Hematopoietic multipotent progenitor cell treated with erythropoietin and hydrocortisone succinate and interleukin-3 and kit ligand, for 8 days (in vitro differentiated cells): ENCODE results near the gene PRR12.

Source experiments
- DNase-seq: peaks from one replicate; pipeline ENCODE4 v3.0.0-alpha.2; 2015

Gene PRR12

DNA sequence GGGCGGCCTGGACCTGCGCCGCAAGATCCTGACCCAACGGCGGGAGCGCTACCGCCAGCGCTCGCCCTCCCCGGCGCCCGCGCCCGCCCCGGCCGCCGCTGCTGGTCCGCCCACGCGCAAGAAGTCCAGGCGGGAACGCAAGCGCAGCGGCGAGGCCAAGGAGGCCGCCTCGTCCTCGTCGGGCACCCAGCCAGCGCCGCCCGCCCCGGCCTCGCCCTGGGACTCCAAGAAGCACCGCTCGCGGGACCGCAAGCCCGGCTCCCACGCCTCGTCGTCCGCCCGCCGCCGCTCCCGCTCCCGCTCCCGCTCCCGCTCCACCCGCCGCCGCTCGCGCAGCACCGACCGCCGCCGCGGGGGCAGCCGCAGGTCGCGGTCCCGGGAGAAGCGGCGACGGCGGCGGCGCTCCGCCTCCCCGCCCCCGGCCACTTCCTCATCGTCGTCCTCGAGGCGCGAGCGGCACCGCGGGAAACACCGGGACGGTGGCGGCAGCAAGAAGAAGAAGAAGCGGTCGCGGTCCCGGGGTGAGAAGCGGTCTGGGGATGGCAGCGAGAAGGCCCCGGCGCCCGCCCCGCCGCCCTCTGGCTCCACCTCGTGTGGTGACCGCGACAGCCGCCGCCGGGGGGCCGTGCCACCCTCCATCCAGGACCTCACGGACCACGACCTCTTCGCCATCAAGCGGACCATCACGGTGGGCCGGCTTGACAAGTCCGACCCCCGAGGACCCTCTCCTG, 61.0 kb downstream of the PRR12 start:
- no peak for DNase-seq

GRCh38 chr19:49652551-49653465, 61.8 kb downstream of the PRR12 start:
- no peak for DNase-seq

GRCh38 chr19:49653466-49653806, 62.5 kb downstream of the PRR12 start:
- no peak for DNase-seq

GRCh38 chr19:49654581-49654980, 63.6 kb downstream of the PRR12 start:
- DNase-seq = no peak

- DNase-seq = no peak
These were observed 64.8 kb downstream of the PRR12 start for GRCh38 chr19:49655570-49656455.

DNA sequence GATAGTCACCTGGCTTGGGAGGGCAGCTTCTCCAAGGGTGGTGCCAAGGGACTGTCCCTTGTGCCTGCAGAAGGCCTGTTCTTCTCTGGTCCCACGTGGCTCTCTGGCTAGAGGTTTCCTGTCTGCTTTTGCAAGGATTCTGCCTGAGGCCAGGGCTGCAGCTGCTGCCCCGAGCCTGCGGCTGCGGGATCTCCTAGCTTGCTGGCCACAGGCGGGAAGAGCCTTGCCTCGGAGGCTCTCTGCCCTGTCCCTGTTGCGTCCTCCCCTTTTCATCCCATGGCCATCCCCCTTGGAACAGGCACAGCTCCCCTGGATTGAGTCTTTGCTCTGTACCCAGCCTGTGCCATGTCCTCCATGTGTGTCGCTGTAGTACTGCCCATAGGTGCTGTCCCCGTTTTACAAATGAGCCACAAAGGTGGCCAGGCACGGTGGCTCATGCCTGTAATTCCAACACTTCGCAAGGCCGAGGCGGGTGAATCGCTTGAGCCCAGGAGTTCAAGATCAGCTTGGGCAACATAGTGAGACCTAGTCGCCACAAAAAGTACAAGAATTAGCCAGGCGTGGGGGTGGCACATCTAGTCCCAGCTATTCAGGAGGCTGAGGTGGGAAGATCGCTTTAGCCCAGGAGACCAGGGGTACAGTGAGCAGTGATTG, 65.6 kb downstream of the PRR12 start:
- DNase-seq = no peak

- DNase-seq = no peak
These were observed 66.6 kb downstream of the PRR12 start for GRCh38 chr19:49657493-49658138.

- DNase-seq = no peak
These were observed 67.1 kb downstream of the PRR12 start for GRCh38 chr19:49658139-49658517.

DNA sequence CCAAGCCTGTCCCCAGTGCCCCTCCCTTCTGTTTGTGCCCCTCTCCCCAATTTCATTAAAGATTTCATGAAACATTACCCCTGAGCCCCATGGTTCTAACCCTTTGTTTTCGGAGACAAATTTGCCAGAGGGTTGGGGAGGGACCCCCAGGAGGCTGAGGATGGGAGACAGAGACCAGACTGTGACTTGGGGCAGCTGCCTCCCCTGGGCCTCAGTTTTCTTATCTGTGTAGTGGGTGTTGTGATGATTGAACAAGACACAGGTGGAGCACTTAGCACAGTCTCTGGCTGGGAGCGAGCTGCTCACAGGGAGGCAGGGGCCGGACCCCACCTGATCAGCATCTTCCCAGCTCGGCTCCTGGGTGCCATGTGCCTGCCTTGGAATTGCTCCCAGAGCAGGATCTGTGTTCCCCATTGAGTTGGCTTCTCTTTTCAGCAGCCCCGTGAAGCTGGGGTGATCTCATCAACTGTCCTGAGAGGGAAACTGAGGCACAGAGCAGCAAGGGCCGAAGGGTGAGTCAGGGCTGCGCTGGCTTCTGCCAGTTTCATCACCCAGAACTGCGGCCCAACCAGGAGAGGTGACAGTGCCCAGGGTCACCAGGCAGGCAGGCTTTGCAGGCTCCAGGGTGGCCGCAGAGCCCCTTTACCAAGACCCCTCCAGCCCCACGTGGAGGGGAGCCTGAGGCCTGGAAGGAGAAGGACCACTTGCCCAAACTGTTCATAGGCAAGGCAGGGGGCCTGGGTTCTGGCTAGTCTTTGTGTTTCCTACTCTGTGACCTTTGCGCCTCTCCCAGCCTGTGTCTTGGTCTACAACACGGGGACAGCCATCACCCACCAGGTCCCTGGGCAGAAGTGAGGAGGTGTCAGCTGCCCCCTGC, 67.8 kb downstream of the PRR12 start:
- DNase-seq = no peak

DNA sequence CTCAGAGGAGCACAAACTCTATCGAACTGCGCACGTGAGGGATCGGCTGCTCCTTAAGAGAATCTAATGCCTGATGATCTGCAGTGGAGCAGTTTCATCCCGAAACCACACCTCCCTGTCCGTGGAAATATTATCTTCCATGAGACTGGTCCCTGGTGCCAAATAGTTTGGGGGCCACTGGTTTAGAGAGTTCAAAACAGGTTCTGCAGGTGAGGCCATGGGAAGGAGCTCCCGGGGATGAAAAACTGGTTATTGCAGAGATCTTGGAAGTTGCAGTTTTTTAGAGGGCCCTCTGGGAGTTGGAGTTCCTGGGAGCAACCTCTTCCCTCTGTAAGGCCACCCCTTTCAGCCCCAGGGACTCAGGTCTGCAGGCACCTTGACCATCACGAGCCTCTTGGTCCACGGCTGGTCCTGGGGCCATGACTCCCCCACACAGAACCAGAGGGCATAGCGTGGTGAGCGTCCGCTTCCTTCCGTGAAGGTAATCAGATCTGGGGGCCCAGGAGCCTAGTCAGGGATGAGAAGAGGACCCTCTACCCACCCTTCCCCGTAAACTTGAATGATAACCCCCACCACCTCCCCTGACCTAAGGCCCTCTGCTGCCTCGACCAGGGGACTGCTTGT, 69.5 kb downstream of the PRR12 start:
- no peak for DNase-seq

DNA sequence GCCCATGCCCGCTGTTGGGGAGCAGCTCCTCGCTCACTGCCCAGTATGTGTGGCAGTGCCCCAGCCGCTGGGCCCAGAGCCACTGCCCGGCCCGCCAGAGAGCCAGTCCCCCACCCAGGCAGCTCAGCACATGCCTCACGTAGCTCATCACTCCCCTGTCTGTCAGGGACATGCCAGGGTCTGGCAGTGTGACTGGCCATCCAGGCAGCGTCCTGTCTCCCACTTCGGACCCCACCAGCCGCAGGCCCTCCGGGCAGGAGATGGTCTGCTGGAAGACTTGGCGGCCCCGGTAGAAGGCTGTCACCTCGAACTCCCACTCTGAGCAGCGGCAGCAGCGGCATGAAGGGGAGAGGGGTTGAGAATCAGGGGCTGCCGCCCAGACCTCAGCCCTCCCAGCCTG, 71.0 kb downstream of the PRR12 start:
- no peak for DNase-seq

DNA sequence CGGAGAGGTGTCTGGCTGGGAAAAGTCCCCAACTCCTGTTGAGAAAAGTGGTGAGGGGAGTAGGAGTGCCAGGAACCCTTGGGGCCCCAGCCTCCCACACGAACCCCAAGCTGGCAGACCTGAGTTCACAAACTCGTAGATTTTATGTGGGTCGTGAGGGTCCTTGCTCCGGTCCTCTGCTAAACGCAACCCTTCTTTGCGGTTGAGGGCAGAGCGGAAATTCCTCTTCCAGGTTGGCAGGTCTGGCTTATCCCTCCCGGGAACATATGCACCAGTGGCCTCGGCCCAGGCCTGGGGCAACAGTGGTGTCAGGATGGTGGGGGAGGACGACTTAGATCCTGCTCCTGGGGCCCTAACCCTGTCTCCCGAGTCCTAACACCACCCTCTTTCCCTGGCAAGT, 72.2 kb downstream of the PRR12 start:
- DNase-seq = no peak

DNA sequence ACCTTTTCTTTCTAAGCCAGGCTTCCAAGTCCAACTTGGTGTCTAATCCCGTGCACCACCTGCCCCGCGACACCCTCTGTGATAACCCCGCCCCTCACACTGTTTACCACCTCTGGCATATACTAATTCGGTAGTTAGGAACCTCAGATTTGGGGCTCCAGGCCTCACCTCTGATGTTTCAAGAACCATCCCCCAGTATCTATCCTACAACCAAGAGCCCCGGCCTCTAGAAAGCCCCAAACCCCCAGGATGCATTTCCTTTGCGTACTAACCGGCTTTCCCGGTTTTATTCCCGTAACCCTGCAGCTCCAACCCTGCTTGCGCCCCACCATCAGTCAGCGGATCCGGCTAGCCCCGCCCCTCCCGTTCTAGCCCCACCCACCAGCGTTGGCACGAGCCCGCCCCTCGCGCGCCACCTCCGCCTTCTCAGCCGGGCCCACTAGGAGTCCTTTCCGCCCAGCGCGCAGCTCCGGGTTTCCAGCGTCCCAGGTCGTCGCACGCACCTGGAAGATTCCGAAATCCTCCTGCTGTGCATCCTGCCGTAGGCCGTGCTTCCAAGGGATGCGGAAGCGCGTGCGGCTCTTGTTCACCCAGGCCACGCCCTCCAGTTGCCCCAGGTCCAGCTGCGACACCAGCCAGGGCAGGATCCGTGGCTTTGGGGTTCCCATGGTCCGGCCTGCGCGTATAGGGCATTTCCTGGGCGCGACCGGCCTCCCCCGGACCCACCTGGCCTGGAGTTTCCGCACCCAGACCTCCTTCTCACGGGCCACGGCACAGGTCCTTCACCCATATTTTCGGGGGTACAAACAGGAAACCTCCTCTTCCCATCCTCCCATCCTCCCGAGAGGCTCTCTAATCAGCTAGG, 73.4 kb downstream of the PRR12 start:
- peak; percentile 77 for DNase-seq

DNA sequence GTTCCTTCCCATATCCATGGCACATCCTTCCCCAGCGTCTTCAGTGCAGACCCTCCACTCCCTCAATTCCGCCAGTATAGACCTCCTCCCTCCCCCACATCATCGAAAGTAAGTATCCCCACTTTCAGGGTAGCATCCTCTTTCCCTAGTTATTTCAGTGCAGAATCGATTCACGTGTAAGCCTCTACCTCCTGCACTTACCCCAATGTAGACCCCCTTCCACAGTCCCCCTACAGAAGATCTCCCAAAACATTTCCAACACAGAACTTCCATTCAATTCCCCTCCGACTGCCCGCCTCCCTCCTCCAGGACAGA, 74.0 kb downstream of the PRR12 start:
- DNase-seq = no peak

GRCh38 chr19:49665351-49666119, 74.6 kb downstream of the PRR12 start, which contains the start of the genes BCL2L12 and IRF3:
BCL2L12 (plus strand) TSS chr19:49665933; CDS start chr19:49666693, 760 bp downstream.
IRF3 (minus strand) TSS chr19:49665857; CDS start chr19:49664838, 1,019 bp downstream.
- peak; percentile 98 for DNase-seq

- DNase-seq = no peak
These were observed 75.1 kb downstream of the PRR12 start for GRCh38 chr19:49666120-49666444.

DNA sequence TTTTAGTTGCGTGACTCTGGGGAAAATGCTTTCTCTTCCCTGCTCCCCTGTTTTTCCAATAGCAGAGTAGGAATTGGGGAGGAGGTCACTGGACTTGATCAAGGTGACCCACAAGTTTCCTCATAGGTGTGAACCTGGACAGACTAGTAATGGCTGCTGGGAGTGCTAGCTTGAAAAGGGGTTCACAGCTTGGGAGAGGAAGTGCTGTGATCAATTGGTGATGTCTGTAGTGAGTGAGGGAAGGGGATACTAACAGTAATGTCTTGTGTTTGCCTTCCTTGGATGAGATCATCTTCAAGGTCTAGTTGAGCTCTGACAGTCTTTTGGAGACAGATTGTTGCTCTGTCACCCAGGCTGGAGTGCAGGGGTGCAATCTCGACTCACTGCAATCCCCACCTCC, 76.5 kb downstream of the PRR12 start:
- DNase-seq = no peak

- no peak for DNase-seq
These were observed 78.5 kb downstream of the PRR12 start for GRCh38 chr19:49669516-49669915.
